Osteocyte (in vitro differentiated cells): ENCODE data around the gene CNKSR3. TPM values are rescaled to one million over a fixed set of nuclear protein-coding genes. Genes with fewer than 3 reads are reported as not detected.

Source experiments
- DNase-seq: peaks from one replicate; pipeline ENCODE4 v3.0.0; 2021; ENCODE audit warnings: mixed read lengths; ENCODE audit not compliant: unreplicated experiment; ENCODE audit errors: extremely low spot score
- H3K27ac Mint-ChIP-seq: one replicate; pipeline ENCODE4 v1.8.0; 2021; ENCODE audit warnings: mild to moderate bottlenecking, mixed read lengths; ENCODE audit not compliant: unreplicated experiment
- H3K27me3 Mint-ChIP-seq: one replicate; pipeline ENCODE4 v1.8.0; 2021; ENCODE audit warnings: mixed read lengths; ENCODE audit not compliant: unreplicated experiment
- H3K36me3 Mint-ChIP-seq: one replicate; pipeline ENCODE4 v1.8.0; 2021; ENCODE audit warnings: mixed read lengths; ENCODE audit not compliant: unreplicated experiment
- H3K4me1 Mint-ChIP-seq: one replicate; pipeline ENCODE4 v1.8.0; 2021; ENCODE audit warnings: mixed read lengths; ENCODE audit not compliant: unreplicated experiment
- H3K4me3 Mint-ChIP-seq: one replicate; pipeline ENCODE4 v1.8.0; 2021; ENCODE audit warnings: mild to moderate bottlenecking, moderate library complexity, mixed read lengths; ENCODE audit not compliant: unreplicated experiment
- H3K9me3 Mint-ChIP-seq: one replicate; pipeline ENCODE4 v1.8.0; 2021; ENCODE audit warnings: mixed read lengths; ENCODE audit not compliant: unreplicated experiment
- CTCF ChIP-seq: fragments of 200-600 bp; sonication (generic); IDR thresholded peaks from 2 replicates; pipeline ENCODE4 v1.5.0; 2021; ENCODE audit warnings: antibody characterized with exemption, mild to moderate bottlenecking, moderate library complexity
- total RNA-seq: library from RNA; stranded (reverse); gene quantifications from 2 replicates; pipeline ENCODE4 v1.2.1, GENCODE V29; 2021

The CNKSR3 gene
- total RNA-seq, 1 donor from 2014 or later: 14.6 TPM

GRCh38 chr6:154460306-154461071 is 50.0 kb downstream of the CNKSR3 start:
- no peaks in the 10 kb centered on the region for H3K27me3 Mint-ChIP-seq
- no peaks in the 10 kb centered on the region for H3K9me3 Mint-ChIP-seq
- TF ChIP-seq CTCF: no peak
- H3K4me3 Mint-ChIP-seq: no peak overlapping the region
- H3K36me3 Mint-ChIP-seq: no peaks in the 10 kb centered on the region
- H3K27ac Mint-ChIP-seq: no peak overlapping the region
- peaks cover 31% of the 10 kb centered on the region for H3K4me1 Mint-ChIP-seq
- no peak for DNase-seq

DNA sequence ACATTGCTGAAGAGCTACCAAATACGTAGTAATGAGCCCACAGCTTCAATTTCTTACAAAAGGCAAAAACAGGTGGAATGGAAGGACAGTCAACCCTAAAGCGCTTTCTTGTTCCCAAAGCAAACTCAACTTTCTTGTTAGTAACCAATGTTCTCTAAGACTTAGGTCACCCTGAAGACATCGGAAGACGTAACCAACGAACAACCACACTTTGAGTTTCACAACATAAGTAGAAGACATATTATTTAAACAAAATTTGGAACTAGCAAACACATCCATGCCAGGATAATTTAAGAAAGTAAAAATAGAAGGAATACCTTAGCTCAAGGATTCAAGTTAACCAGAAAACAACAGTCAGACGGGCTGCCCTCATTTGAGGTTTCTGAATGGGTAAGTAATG is 51.0 kb downstream of the CNKSR3 start:
- peaks cover 35% of the 10 kb centered on the region for H3K4me1 Mint-ChIP-seq
- H3K36me3 Mint-ChIP-seq: no peaks in the 10 kb centered on the region
- no peak for DNase-seq
- H3K4me3 Mint-ChIP-seq: no peak overlapping the region
- H3K27ac Mint-ChIP-seq: no peak overlapping the region
- H3K27me3 Mint-ChIP-seq: no peaks in the 10 kb centered on the region
- H3K9me3 Mint-ChIP-seq: no peaks in the 10 kb centered on the region
- TF ChIP-seq CTCF: no peak

DNA sequence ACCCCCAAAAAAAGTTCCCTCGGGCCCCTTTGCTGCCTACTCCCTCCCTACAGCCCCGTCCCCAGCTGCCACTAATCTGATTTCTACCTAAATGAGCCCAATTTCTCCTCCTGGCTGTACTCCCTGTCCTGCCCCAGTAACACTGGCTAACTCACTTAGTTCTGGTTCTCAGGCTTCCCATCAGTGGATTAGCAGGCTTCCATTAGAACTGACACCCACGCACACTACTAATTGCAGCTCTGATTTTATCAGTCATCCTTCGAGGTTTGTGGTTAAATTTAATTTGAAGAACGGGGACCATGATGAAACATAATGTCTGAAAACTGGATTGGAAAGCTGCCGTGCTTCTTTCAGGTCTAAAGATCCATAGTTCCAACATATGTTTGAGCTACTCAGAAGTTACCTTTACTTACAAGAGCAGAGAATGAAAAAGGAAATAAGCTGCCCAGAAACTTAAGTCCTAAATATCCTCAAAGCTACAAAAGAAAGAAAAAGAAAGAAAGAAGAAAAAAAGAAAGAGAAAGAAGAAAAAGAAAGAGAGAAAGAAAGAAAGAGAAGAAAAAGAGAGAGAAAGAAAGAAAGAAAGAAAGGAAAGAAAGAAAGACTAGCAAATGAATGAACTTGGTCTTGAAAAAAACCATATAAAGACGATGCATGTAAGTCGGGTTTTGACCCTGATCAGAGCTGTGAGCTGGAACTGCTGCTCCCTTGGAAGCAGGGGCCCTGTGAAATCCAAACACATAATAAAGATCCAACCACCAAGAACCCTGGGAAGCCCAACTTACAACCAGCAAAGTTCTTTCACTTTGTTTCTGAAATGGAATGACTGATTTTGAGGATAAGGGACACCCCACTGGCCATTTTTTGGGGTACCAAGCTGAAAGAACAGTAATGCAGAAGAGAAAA is 51.7 kb downstream of the CNKSR3 start:
- H3K4me3 Mint-ChIP-seq: no peak overlapping the region
- no peaks in the 10 kb centered on the region for H3K27me3 Mint-ChIP-seq
- H3K27ac Mint-ChIP-seq: no peak overlapping the region
- no peaks in the 10 kb centered on the region for H3K9me3 Mint-ChIP-seq
- no peaks in the 10 kb centered on the region for H3K36me3 Mint-ChIP-seq
- TF ChIP-seq CTCF: no peak
- H3K4me1 Mint-ChIP-seq: peaks cover 35% of the 10 kb centered on the region
- no peak for DNase-seq

DNA sequence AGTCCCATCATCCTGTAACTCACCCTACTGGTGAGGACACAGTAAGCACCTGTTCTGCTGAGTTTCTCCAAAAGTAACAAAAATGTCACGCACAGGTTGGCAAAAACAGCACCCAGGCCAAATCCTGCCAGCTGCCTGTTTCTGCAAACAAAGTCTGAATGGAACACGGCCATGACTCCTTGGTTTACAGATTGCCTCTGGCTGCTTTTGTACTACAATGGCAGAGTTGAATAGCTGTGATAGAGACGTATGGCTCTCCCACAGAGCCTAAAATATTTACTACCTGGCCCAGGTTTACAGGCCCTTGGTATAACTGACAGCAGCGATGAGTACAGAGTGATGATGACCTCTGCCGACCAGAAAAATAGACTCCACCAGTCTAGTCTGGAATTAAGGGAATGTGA is 52.6 kb downstream of the CNKSR3 start:
- Mint-ChIP-seq H3K9me3 (no peaks in the 10 kb centered on the region), H3K27ac (no peak overlapping the region), H3K4me3 (no peak overlapping the region), H3K4me1 (peaks cover 36% of the 10 kb centered on the region), H3K27me3 (no peaks in the 10 kb centered on the region), H3K36me3 (no peaks in the 10 kb centered on the region)
- DNase-seq: no peak
- TF ChIP-seq CTCF: no peak
